Measurements from ENCODE around the gene TBC1D8. TPM values are rescaled to one million over a fixed set of nuclear protein-coding genes. Genes with fewer than 3 reads are reported as not detected.

Gene TBC1D8
- total and polyA plus RNA-seq, 2 of the 13 experiments (the other 11 are each of a cell fraction or from before 2014, with no cell fraction given), result 45.1 to 95.4 TPM

GRCh38 chr2:101057051-101057933 is 93.9 kb downstream of the TBC1D8 start (continued):
- no peak for TF ChIP-seq UBTF (CRISPR knock-in tag; IDR thresholded peaks at IDR 0.05)
- TF ChIP-seq FUBP1 (CRISPR knock-in tag; IDR thresholded peaks at IDR 0.05; ENCODE audit: borderline replicate concordance), result no peak
- no peak for TF ChIP-seq ZHX1 (CRISPR knock-in tag; IDR thresholded peaks at IDR 0.05; ENCODE audit: low read depth)
- TF ChIP-seq HMG20B (CRISPR knock-in tag; conservative IDR thresholded peaks at IDR 0.05), result no peak
- TF ChIP-seq ZNF331 (CRISPR knock-in tag; IDR thresholded peaks at IDR 0.05), result no peak
- TF ChIP-seq ZNF766 (CRISPR knock-in tag; IDR thresholded peaks at IDR 0.05; ENCODE audit: borderline replicate concordance), result no peak
- TF ChIP-seq HINFP (CRISPR knock-in tag; IDR thresholded peaks at IDR 0.05; ENCODE audit: low read depth), result 0 out of 2 replicates have a peak, but pooled peaks have one; percentile 47
- no peak for TF ChIP-seq ZMAT5 (CRISPR knock-in tag; IDR thresholded peaks at IDR 0.05; ENCODE audit: borderline replicate concordance, low read depth)
- TF ChIP-seq CHD2 (IDR thresholded peaks at IDR 0.05; ENCODE audit: low read depth, low read length), result no peak
- peak; percentile 22; the same call in 1 of the 2 replicates for TF ChIP-seq HNF4A (CRISPR knock-in tag; IDR thresholded peaks at IDR 0.05)
- TF ChIP-seq ZNF770 (CRISPR knock-in tag; IDR thresholded peaks at IDR 0.05), result peak; percentile 94
- TF ChIP-seq HNF4G (IDR thresholded peaks at IDR 0.05; ENCODE audit: borderline replicate concordance, low read depth, low read length), result peak; percentile 31; the same call in 1 of the 2 replicates
- no peak for TF ChIP-seq HNF4G (CRISPR knock-in tag; IDR thresholded peaks at IDR 0.05; ENCODE audit: borderline replicate concordance, low read depth)
- no peak for TF ChIP-seq ZNF670 (CRISPR knock-in tag; IDR thresholded peaks at IDR 0.05; ENCODE audit: borderline replicate concordance)
- TF ChIP-seq MEF2D (CRISPR knock-in tag; IDR thresholded peaks at IDR 0.05), result 0 out of 2 replicates have a peak, but pooled peaks have one; percentile 34
- no peak for TF ChIP-seq MBD4 (IDR thresholded peaks at IDR 0.05; ENCODE audit: borderline replicate concordance, low read length)
- TF ChIP-seq PITX1 (CRISPR knock-in tag; IDR thresholded peaks at IDR 0.05), result no peak

Data from HepG2 (cell line).